Skeletal muscle satellite cell (primary cell): Measurements from ENCODE around the gene RTKN2.
"Not testable (repeated sequence)": the region's sequence is repeated elsewhere in the genome, so short reads cannot be mapped to it uniquely, and the experiment has no call there.

Experiments
- H3K27me3 ChIP-seq: 2 replicates; pipeline ENCODE4 v1.7.0; 2013; ENCODE audit warnings: low read length; ENCODE audit not compliant: control insufficient read depth, insufficient read depth
- H3K36me3 ChIP-seq: 2 replicates; pipeline ENCODE4 v1.7.0; 2013; ENCODE audit warnings: mild to moderate bottlenecking, control low read depth, low read length; ENCODE audit not compliant: insufficient read depth
- H3K4me1 ChIP-seq: 2 replicates; pipeline ENCODE4 v1.7.0; 2013; ENCODE audit warnings: low read length; ENCODE audit not compliant: control insufficient read depth, insufficient read depth
- H3K4me2 ChIP-seq: 2 replicates; pipeline ENCODE4 v1.7.0; 2013; ENCODE audit warnings: mild to moderate bottlenecking, low read length
- H3K4me3 ChIP-seq: 2 replicates; pipeline ENCODE4 v1.7.0; 2013; ENCODE audit warnings: low read length
- H3K9ac ChIP-seq: 2 replicates; pipeline ENCODE4 v1.7.0; 2013; ENCODE audit warnings: mild to moderate bottlenecking, low read depth, low read length, moderate library complexity
- H3K9me3 ChIP-seq: replicated peaks from 2 replicates; pipeline ENCODE4 v1.7.0; 2013; ENCODE audit warnings: mild to moderate bottlenecking, control low read depth, low read length

Gene RTKN2

DNA sequence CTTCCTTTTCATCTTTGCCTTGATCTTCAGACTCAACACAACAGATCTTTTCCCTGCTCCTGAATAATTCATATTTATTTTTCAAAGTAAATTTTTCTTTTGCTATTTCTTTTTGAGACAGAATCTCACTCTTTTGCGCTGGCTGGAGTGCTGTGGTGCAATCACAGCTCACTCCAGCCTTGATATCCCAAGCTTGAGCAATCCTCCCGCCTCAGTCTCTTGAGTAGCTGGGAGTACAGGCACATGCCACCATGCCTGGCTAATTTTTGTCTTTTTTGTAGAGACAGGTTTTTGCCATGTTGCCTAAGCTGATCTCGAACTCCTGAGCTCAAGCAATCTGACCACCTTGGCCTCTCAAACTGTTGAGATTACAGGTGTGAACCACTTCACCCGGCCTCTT, 9.2 kb downstream of the RTKN2 start:
- H3K9ac ChIP-seq: no peak overlapping the region
- no peaks in the 10 kb centered on the region for H3K36me3 ChIP-seq
- H3K4me3 ChIP-seq: no peak overlapping the region

DNA sequence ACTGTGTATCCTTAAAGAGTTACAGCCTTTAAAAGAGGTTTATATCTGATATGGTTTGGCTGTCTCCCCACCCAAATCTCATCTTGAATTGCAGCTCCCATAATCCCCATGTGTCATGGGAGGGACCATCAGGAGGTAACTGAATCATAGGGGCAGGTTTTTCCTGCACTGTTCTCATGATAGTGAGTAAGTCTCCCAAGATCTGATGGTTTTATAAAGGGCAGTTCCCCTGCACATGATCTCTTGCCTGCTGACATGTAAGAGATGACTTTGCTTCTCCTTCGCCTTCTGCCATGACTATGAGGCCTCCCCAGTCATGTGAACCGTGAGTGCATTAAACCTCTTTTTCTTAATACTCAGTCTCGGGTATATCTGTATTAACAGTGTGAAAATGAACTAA, 9.7 kb downstream of the RTKN2 start:
- no peaks in the 10 kb centered on the region for H3K9me3 ChIP-seq
- no peak overlapping the region for H3K4me2 ChIP-seq
- no peak overlapping the region for H3K4me3 ChIP-seq
- H3K4me1 ChIP-seq: peaks cover 11% of the 10 kb centered on the region
- H3K27me3 ChIP-seq: no peaks in the 10 kb centered on the region
- H3K36me3 ChIP-seq: no peaks in the 10 kb centered on the region
- H3K9ac ChIP-seq: no peak overlapping the region

More for the DNA sequence above, 9.2 kb downstream of the RTKN2 start:
- H3K4me1 ChIP-seq: peaks cover 12% of the 10 kb centered on the region
- no peaks in the 10 kb centered on the region for H3K27me3 ChIP-seq
- H3K4me2 ChIP-seq: no peak overlapping the region
- no peaks in the 10 kb centered on the region for H3K9me3 ChIP-seq

DNA sequence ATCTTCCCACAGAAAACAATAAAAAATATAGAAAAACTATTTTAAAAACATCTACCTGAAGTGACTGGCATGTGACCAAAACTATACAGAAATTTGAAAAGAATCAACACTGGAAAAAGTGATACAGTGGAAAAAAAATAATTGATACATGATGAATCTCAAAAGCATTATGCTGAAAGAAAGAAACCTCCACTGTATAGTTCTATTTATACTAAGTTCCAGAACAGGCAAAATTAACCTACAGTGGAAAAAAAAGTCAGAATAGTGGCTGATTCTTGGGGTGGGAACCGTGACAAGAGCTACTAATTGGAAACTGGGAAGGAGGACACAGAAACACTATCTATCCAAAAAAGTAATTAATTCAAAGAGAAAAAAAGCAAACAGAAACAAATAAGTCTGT, 14.9 kb downstream of the RTKN2 start:
- no peaks in the 10 kb centered on the region for H3K9me3 ChIP-seq

GRCh38 chr10:62252051-62252450, 16.6 kb downstream of the RTKN2 start:
- H3K4me2 ChIP-seq: no peak overlapping the region
- peaks cover 11% of the 10 kb centered on the region for H3K4me1 ChIP-seq
- H3K9ac ChIP-seq: no peak overlapping the region
- no peaks in the 10 kb centered on the region for H3K36me3 ChIP-seq
- H3K9me3 ChIP-seq: no peaks in the 10 kb centered on the region
- H3K27me3 ChIP-seq: no peaks in the 10 kb centered on the region
- no peak overlapping the region for H3K4me3 ChIP-seq

More for the DNA sequence above, 14.9 kb downstream of the RTKN2 start:
- no peak overlapping the region for H3K9ac ChIP-seq
- no peak overlapping the region for H3K4me2 ChIP-seq
- H3K4me3 ChIP-seq: no peak overlapping the region
- H3K36me3 ChIP-seq: no peaks in the 10 kb centered on the region
- H3K4me1 ChIP-seq: peaks cover 11% of the 10 kb centered on the region
- no peaks in the 10 kb centered on the region for H3K27me3 ChIP-seq

- no peaks in the 10 kb centered on the region for H3K9me3 ChIP-seq
- no peak overlapping the region for H3K4me3 ChIP-seq
- H3K4me1 ChIP-seq: peaks cover 17% of the 10 kb centered on the region
- no peaks in the 10 kb centered on the region for H3K27me3 ChIP-seq
- no peak overlapping the region for H3K9ac ChIP-seq
- H3K36me3 ChIP-seq: no peaks in the 10 kb centered on the region
- H3K4me2 ChIP-seq: no peak overlapping the region
Observed at GRCh38 chr10:62250594-62251198, 17.9 kb downstream of the RTKN2 start.

GRCh38 chr10:62249957-62250356, 18.7 kb downstream of the RTKN2 start:
- no peak overlapping the region for H3K4me2 ChIP-seq
- H3K27me3 ChIP-seq: no peaks in the 10 kb centered on the region
- H3K4me1 ChIP-seq: peaks cover 23% of the 10 kb centered on the region
- H3K4me3 ChIP-seq: no peak overlapping the region
- no peaks in the 10 kb centered on the region for H3K9me3 ChIP-seq
- no peaks in the 10 kb centered on the region for H3K36me3 ChIP-seq
- H3K9ac ChIP-seq: no peak overlapping the region

- Histone ChIP-seq H3K36me3 (no peaks in the 10 kb centered on the region), H3K9ac (no peak overlapping the region), H3K9me3 (no peaks in the 10 kb centered on the region), H3K27me3 (no peaks in the 10 kb centered on the region), H3K4me3 (no peak overlapping the region), H3K4me2 (no peak overlapping the region), H3K4me1 (peaks cover 36% of the 10 kb centered on the region)
Observed at GRCh38 chr10:62248465-62248864, 20.2 kb downstream of the RTKN2 start.

GRCh38 chr10:62244785-62245467, 23.7 kb downstream of the RTKN2 start:
- Histone ChIP-seq H3K36me3 (no peaks in the 10 kb centered on the region), H3K4me3 (peak overlapping the region; percentile 72), H3K4me2 (peak overlapping the region; percentile 83), H3K4me1 (peaks cover 40% of the 10 kb centered on the region), H3K9me3 (no peaks in the 10 kb centered on the region), H3K27me3 (no peaks in the 10 kb centered on the region), H3K9ac (peak overlapping the region; percentile 76)

DNA sequence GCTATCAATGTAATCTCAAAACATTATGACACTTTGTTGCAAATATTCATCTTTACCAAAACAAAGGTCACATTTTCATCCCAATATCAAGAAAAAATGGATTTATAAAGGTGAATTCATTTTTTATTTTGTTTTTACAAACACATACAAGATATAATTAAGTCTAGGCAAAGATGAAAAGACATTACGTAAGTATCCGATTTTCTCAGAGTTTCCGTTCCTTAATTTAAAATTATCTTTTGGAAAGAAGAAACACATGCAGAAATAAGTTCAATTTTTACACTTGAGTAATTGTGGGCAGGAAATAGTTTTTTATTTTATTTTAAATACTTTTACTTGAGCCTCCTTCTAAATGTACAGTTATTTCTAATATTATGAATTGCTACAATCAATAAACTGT, 24.6 kb downstream of the RTKN2 start:
- Histone ChIP-seq H3K4me1 (peaks cover 44% of the 10 kb centered on the region), H3K4me3 (peak overlapping the region; percentile 72), H3K36me3 (no peaks in the 10 kb centered on the region), H3K9me3 (no peaks in the 10 kb centered on the region), H3K27me3 (no peaks in the 10 kb centered on the region), H3K9ac (peak overlapping the region; percentile 76), H3K4me2 (peak overlapping the region; percentile 83)

- Histone ChIP-seq H3K9me3 (no peaks in the 10 kb centered on the region), H3K27me3 (no peaks in the 10 kb centered on the region), H3K36me3 (no peaks in the 10 kb centered on the region), H3K4me2 (peak overlapping the region; percentile 83), H3K9ac (peak overlapping the region; percentile 76), H3K4me3 (peak overlapping the region; percentile 72), H3K4me1 (peaks cover 48% of the 10 kb centered on the region)
Observed at GRCh38 chr10:62243647-62243997, 25.0 kb downstream of the RTKN2 start.

- not testable (repeated sequence) for H3K9me3 ChIP-seq, H3K27me3 ChIP-seq, H3K36me3 ChIP-seq
- Histone ChIP-seq H3K9ac (peak overlapping the region; percentile 76), H3K4me3 (peak overlapping the region; percentile 72), H3K4me2 (peak overlapping the region; percentile 83), H3K4me1 (peaks cover 54% of the 10 kb centered on the region)
Observed at GRCh38 chr10:62242965-62243646, 25.5 kb downstream of the RTKN2 start.
